Tibial nerve (tissue), 4 donors: ENCODE data around the gene HBG1. TPM values are rescaled to one million over a fixed set of nuclear protein-coding genes. Genes with fewer than 3 reads are reported as not detected.
"Not testable (repeated sequence)": the region's sequence is repeated elsewhere in the genome, so short reads cannot be mapped to it uniquely, and the experiment has no call there.

ENCODE experiments used
- DNase-seq, 2 donors: peaks; one replicate each; pipeline ENCODE4 v3.0.0-alpha.2; 2019; ENCODE audit warnings: low spot score in 2 of 2
- H3K27ac ChIP-seq, 4 donors: fragments of 200-600 bp; sonication (generic) in 3 of 4; one replicate each; pipeline ENCODE4 v1.5.1; 2017 to 2019; ENCODE audit warnings: mild to moderate bottlenecking in 1 of 4
- H3K27me3 ChIP-seq, 2 donors: fragments of 200-600 bp; sonication (generic) in 1 of 2; one replicate each; pipeline versions ENCODE4 v1.5.1 to v1.6.0; 2017 to 2019
- H3K36me3 ChIP-seq, 3 donors: fragments of 200-600 bp; sonication (generic); one replicate each; pipeline ENCODE4 v1.5.1; 2018 to 2019
- H3K4me1 ChIP-seq, 4 donors: fragments of 200-600 bp; sonication (generic) in 3 of 4; one replicate each; pipeline ENCODE4 v1.5.1; 2017 to 2019
- H3K4me3 ChIP-seq, 4 donors: fragments of 200-600 bp; sonication (generic) in 3 of 4; one replicate each; pipeline ENCODE4 v1.5.1; 2017 to 2019; ENCODE audit warnings: mild to moderate bottlenecking in 1 of 4, moderate library complexity in 1 of 4
- H3K9me3 ChIP-seq, 4 donors: fragments of 200-600 bp; sonication (generic) in 3 of 4; one replicate each; pipeline ENCODE4 v1.5.1; 2017 to 2019
- CTCF ChIP-seq, 5 experiments: fragments of 200-600 bp in 3 of 5; fragments of 450-650 bp in 2 of 5; sonication (generic) in 3 of 5; IDR thresholded peaks; one replicate each; pipeline ENCODE4 v1.5.1; 2016 to 2019; ENCODE audit warnings: antibody characterized with exemption in 5 of 5, mild to moderate bottlenecking in 3 of 5, moderate library complexity in 2 of 5
- EP300 ChIP-seq, 2 donors: sonication (generic); formaldehyde crosslinking; IDR thresholded peaks; one replicate each; pipeline ENCODE4 v1.6.1; 2017; ENCODE audit warnings: antibody characterized with exemption in 2 of 2, mild to moderate bottlenecking in 1 of 2
- POLR2A ChIP-seq, 2 donors: fragments of 450-650 bp; IDR thresholded peaks; one replicate each; pipeline ENCODE4 v1.6.1; 2017; ENCODE audit warnings: antibody characterized with exemption in 2 of 2, mild to moderate bottlenecking in 2 of 2, moderate library complexity in 2 of 2
- WGBS, 2 donors: methylation state at CpG; one replicate each; pipeline ENCODE4 v1.1.5; 2018; 5-methylcytosine and 5-hydroxymethylcytosine counted together
- total RNA-seq, 4 donors: library from RNA; depleted of rRNA; stranded (reverse); fragments of >200 nt; gene quantifications; one replicate each; pipeline ENCODE4 v1.1.0, GENCODE V29; 2016

Gene HBG1
- total RNA-seq, 4 donors from 2014 or later = not detected

- H3K9me3 ChIP-seq, H3K27me3 ChIP-seq, H3K36me3 ChIP-seq, H3K4me1 ChIP-seq, DNase-seq, H3K4me3 ChIP-seq, H3K27ac ChIP-seq: not testable (repeated sequence)
- 82 to 85% methylated on average over 5 of the region's 5 CpGs for WGBS, 2 donors
Observed at GRCh38 chr11:5253440-5253839, 3.8 kb upstream of the HBG1 start.

GRCh38 chr11:5252919-5253265, 3.2 kb upstream of the HBG1 start:
- 53 to 55% methylated on average over 1 of the region's 1 CpG for WGBS, 2 donors
- Histone ChIP-seq H3K27ac (no peak overlapping the region), H3K9me3 (no peaks in the 10 kb centered on the region), H3K36me3 (no peaks in the 10 kb centered on the region), H3K4me1 (no peaks in the 10 kb centered on the region), H3K4me3 (no peak overlapping the region), H3K27me3 (no peaks in the 10 kb centered on the region)
- TF ChIP-seq CTCF (IDR thresholded peaks at IDR 0.05) (no peak), EP300 (IDR thresholded peaks at IDR 0.05) (no peak), POLR2A (IDR thresholded peaks at IDR 0.05) (no peak)
- no peak for DNase-seq

- 45 to 49% methylated on average over 9 of the region's 9 CpGs for WGBS, 2 donors
- Histone ChIP-seq H3K36me3 (no peaks in the 10 kb centered on the region), H3K27ac (no peak overlapping the region), H3K9me3 (no peaks in the 10 kb centered on the region), H3K4me1 (no peaks in the 10 kb centered on the region), H3K27me3 (no peaks in the 10 kb centered on the region), H3K4me3 (no peak overlapping the region)
- DNase-seq = no peak
- TF ChIP-seq CTCF (IDR thresholded peaks at IDR 0.05) (no peak), EP300 (IDR thresholded peaks at IDR 0.05) (no peak), POLR2A (IDR thresholded peaks at IDR 0.05) (no peak)
Observed at GRCh38 chr11:5252192-5252918, 2.7 kb upstream of the HBG1 start.

- H3K27ac ChIP-seq = no peak overlapping the region
- TF ChIP-seq EP300 (IDR thresholded peaks at IDR 0.05) (no peak), CTCF (IDR thresholded peaks at IDR 0.05) (no peak), POLR2A (IDR thresholded peaks at IDR 0.05) (no peak)
- H3K4me1 ChIP-seq = no peaks in the 10 kb centered on the region
- H3K9me3 ChIP-seq = no peaks in the 10 kb centered on the region
- 68 to 73% methylated on average over 2 of the region's 2 CpGs for WGBS, 2 donors
- no peaks in the 10 kb centered on the region for H3K27me3 ChIP-seq
- no peak overlapping the region for H3K4me3 ChIP-seq
- DNase-seq = no peak
- H3K36me3 ChIP-seq = no peaks in the 10 kb centered on the region
Observed at GRCh38 chr11:5251746-5252145, 2.1 kb upstream of the HBG1 start.

- Histone ChIP-seq H3K27me3 (no peaks in the 10 kb centered on the region), H3K4me3 (no peak overlapping the region), H3K9me3 (no peaks in the 10 kb centered on the region), H3K27ac (no peak overlapping the region), H3K36me3 (no peaks in the 10 kb centered on the region), H3K4me1 (no peaks in the 10 kb centered on the region)
- DNase-seq = no peak
- WGBS, 2 donors = 88 to 90% methylated on average over 4 of the region's 4 CpGs
- TF ChIP-seq CTCF (IDR thresholded peaks at IDR 0.05) (no peak), POLR2A (IDR thresholded peaks at IDR 0.05) (no peak), EP300 (IDR thresholded peaks at IDR 0.05) (no peak)
Observed at GRCh38 chr11:5250543-5251204, 1.0 kb upstream of the HBG1 start.

GRCh38 chr11:5248498-5248897, 1.2 kb downstream of the HBG1 start:
- H3K27ac ChIP-seq, DNase-seq, H3K36me3 ChIP-seq, H3K9me3 ChIP-seq, H3K27me3 ChIP-seq, H3K4me1 ChIP-seq, H3K4me3 ChIP-seq: not testable (repeated sequence)
- 78 to 89% methylated on average over 7 of the region's 7 CpGs for WGBS, 2 donors
